RWPE2 (cell line): Measurements from ENCODE around the gene CHFR.

Experiments
- ATAC-seq: fragments of 200-7000 bp; cut with Tn5 transposase; 3 replicates; pipeline ENCODE4 v1.9.1; 2021; ENCODE audit warnings: low read depth
- DNase-seq: peaks from one replicate; pipeline ENCODE4 v3.0.0-alpha.2; 2020; ENCODE audit warnings: low spot score
- H3K27ac ChIP-seq: fragments of 450-650 bp; 2 replicates; pipeline ENCODE4 v1.5.1; 2017; ENCODE audit warnings: mild to moderate bottlenecking; ENCODE audit not compliant: poor library complexity, severe bottlenecking
- H3K27me3 ChIP-seq: fragments of 250-450 bp; sonication (Bioruptor Pico); 2 replicates; pipeline ENCODE4 v1.5.1; 2021; ENCODE audit warnings: mild to moderate bottlenecking, moderate library complexity; ENCODE audit not compliant: insufficient read depth, poor library complexity, severe bottlenecking
- H3K36me3 ChIP-seq: fragments of 250-450 bp; sonication (Bioruptor Pico); 2 replicates; pipeline ENCODE4 v1.5.1; 2020; ENCODE audit warnings: low read depth, mild to moderate bottlenecking, moderate library complexity
- H3K4me1 ChIP-seq: fragments of 250-450 bp; sonication (Bioruptor Pico); 2 replicates; pipeline ENCODE4 v1.5.1; 2021; ENCODE audit warnings: mild to moderate bottlenecking, moderate library complexity; ENCODE audit not compliant: insufficient read depth, poor library complexity, severe bottlenecking
- H3K4me3 ChIP-seq: fragments of 250-450 bp; sonication (Bioruptor Pico); 2 replicates; pipeline ENCODE4 v1.5.1; 2021; ENCODE audit warnings: mild to moderate bottlenecking, moderate library complexity; ENCODE audit not compliant: severe bottlenecking
- H3K9me3 ChIP-seq: fragments of 250-450 bp; sonication (Bioruptor Pico); 2 replicates; pipeline ENCODE4 v1.5.1; 2021; ENCODE audit warnings: mild to moderate bottlenecking, moderate library complexity; ENCODE audit not compliant: severe bottlenecking
- CTCF ChIP-seq: fragments of 450-650 bp; IDR thresholded peaks from one replicate; pipeline ENCODE4 v1.5.1; 2017; ENCODE audit warnings: mild to moderate bottlenecking, moderate library complexity; ENCODE audit not compliant: poor library complexity, severe bottlenecking

CHFR gene

DNA sequence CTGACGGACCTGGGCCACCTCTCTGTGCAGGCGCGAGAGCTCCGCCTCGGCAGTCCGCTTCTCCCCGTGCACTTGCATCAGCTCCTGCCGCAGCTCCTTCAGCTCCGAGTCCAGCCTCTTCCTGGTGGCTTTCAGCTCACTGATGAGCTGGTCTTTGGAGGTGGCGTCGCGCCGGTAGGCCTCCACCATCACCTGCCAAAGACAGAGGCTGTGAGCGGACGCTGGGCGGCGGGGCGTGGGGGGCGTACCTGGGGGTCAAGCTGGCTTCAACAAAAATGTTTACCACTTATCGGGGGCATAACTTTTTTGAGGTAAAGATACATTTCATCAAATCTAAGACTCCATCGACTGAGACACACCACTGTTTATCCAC is 98.3 kb downstream of the CHFR start:
- TF ChIP-seq CTCF: no peak
- no peaks in the 10 kb centered on the region for H3K27me3 ChIP-seq
- no peak overlapping the region for H3K27ac ChIP-seq
- DNase-seq (no peak), ATAC-seq (no peak)
- no peak overlapping the region for H3K4me3 ChIP-seq
- peaks cover 47% of the 10 kb centered on the region for H3K36me3 ChIP-seq
- no peaks in the 10 kb centered on the region for H3K9me3 ChIP-seq
- H3K4me1 ChIP-seq: no peaks in the 10 kb centered on the region

DNA sequence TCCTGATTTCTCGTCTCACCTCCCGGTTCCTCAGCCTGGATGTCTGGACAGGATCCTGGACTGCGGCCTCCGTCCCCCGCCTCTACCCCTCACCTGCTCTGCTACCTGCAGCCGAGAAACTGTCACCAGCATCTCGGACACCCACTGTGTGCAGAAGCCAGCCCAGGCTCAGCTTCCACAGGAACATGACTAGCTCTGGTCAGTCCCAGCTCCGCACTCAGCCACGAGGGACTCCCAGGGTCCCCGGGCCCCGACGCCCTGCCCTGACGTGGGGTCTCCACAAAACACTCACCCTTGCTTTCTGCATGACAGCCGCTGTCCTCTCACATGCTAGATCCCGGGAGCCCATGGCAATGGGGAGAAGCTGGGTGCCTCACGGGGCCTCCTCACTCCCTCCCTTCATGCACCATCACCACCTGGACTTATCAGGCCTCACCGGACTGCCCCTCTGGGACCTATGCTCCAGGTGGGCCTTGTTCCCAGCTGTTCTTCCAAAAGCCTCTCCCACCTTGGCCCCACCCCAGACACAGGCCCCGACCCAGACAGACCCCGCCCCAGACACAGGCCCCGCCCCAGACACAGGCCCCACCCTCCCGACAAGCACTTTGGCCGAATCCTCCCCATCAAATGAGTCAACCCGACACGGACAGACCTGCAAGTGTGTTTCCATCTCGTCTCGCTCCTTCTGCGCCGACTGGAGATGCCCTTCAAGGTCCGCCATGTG is 98.9 kb downstream of the CHFR start:
- Histone ChIP-seq H3K4me3 (no peak overlapping the region), H3K36me3 (peaks cover 49% of the 10 kb centered on the region), H3K27ac (no peak overlapping the region), H3K9me3 (no peaks in the 10 kb centered on the region), H3K4me1 (no peaks in the 10 kb centered on the region), H3K27me3 (no peaks in the 10 kb centered on the region)
- ATAC-seq (peak; percentile 32; the same call in 1 of the 3 replicates), DNase-seq (no peak)
- TF ChIP-seq CTCF: no peak

DNA sequence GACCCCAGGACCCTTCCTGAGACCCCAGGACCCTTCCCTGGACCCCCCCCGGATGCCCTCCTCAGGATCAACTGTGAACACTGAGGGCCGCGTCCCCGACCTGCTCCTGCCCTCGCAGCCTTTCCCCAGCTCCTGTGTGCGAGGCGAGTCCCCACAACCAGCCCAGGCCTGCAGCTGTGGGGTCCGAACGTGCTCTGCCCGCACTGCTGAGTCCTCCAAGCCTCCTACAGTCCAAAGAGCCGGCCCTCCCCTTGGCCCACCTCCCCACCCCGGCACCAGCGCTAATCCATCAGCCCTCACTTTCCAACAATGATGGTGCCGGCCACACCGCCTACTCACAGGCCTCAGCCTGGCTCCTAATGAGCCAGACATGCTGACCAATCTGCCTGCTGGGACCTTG is 99.5 kb downstream of the CHFR start:
- H3K27ac ChIP-seq: no peak overlapping the region
- ATAC-seq (no peak), DNase-seq (no peak)
- H3K4me3 ChIP-seq: no peak overlapping the region
- H3K36me3 ChIP-seq: peaks cover 50% of the 10 kb centered on the region
- TF ChIP-seq CTCF: no peak
- no peaks in the 10 kb centered on the region for H3K27me3 ChIP-seq
- H3K9me3 ChIP-seq: no peaks in the 10 kb centered on the region
- H3K4me1 ChIP-seq: no peaks in the 10 kb centered on the region

DNA sequence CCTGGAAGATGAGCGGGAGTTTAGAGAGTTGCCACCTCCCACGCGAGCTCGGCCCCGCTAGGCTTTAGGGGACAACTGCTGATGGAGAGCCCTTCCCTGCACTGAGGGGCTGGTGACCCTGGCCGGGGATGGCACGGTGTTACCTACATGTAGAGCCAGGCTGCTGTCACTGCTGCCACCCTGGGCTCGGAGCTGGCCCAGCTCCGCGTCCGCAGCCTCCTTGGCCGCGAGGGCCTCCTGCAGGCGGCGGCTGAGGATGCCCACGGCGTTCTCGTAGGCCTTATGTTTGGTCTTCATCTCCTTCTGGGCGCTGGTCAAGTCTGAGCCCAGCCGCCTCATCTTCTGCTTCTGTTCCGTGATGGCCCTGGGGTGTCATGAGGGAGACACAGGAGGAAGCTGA is 101.2 kb downstream of the CHFR start:
- no peak overlapping the region for H3K27ac ChIP-seq
- TF ChIP-seq CTCF: no peak
- no peak overlapping the region for H3K4me3 ChIP-seq
- ATAC-seq (no peak), DNase-seq (no peak)
- H3K36me3 ChIP-seq: peaks cover 63% of the 10 kb centered on the region
- no peaks in the 10 kb centered on the region for H3K27me3 ChIP-seq
- no peaks in the 10 kb centered on the region for H3K9me3 ChIP-seq
- no peaks in the 10 kb centered on the region for H3K4me1 ChIP-seq

- DNase-seq (no peak), ATAC-seq (no peak)
- no peak overlapping the region for H3K27ac ChIP-seq
- H3K4me1 ChIP-seq: no peaks in the 10 kb centered on the region
- TF ChIP-seq CTCF: no peak
- H3K9me3 ChIP-seq: no peaks in the 10 kb centered on the region
- peaks cover 63% of the 10 kb centered on the region for H3K36me3 ChIP-seq
- no peak overlapping the region for H3K4me3 ChIP-seq
- no peaks in the 10 kb centered on the region for H3K27me3 ChIP-seq
Measured at GRCh38 chr12:132784580-132784979, 102.8 kb downstream of the CHFR start.
